Nucleus accumbens (tissue), 56 donors: ENCODE data around the gene FHOD3.

Experiments
- DNase-seq, 56 donors: peaks; one replicate each; lab custom pipeline; 2025; lab: John Stamatoyannopoulos, UW

The FHOD3 gene

DNA sequence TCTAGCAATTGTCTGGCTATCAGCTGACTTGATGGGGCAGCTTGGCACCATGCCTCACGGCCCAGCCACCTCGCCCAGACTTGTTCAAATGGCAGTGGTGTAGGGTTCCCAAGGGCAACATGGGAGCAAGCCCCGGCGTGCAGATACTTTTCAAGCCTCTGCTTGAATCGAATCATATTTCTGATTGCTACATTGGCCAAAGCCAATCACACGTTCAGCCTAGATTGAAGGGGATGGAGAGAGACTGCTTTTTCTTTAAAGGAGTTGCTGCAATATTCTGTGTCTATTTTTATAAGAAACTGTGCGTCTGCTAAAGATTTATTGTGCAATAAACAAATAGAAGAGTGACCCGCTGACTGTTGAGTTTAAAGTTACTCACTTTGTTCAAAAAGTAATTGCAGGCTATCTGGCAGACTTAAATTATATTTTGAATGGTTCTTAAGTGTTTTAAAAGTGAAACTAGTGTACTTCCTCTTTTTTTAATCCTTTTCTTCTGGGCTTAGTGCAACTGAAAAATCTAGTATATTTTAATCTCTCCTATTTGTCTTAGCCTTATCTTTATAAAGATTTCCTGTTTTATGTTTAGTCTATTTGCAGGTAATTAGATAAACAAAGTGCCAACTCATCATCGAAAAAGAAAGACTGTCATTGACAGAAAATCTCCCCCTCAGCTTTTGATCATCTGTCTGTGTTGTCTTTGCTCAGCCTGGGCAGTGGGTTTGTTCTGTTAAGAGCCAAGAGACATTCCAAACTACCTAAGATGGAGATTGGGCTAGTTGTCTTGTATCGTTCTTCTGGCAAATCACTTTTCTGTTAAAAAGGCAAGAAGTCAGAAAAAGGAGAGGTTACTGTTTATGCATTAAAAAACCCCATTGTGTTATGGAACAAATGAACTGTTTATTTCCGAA is 375.2 kb downstream of the FHOD3 start:
- no peak for DNase-seq

DNA sequence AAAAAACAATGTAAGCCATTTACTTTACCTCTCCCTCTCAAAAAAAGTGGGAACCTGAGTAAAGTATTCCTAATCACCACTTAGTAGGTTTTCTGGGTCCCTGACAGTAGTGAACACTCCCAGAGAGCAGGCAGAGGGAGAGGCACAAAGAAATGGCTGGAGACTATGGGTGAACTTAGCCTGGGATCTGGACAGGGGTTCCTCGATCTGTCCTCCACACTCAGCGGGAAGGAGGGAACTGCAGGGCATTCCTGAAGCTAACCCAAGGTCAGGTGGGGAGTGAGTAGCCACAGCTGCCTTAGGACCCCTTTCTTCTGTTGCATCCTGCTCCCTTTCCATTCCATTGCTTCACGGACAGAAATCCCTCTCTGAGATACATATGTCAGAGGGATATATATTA is 375.9 kb downstream of the FHOD3 start:
- DNase-seq: no peak

DNA sequence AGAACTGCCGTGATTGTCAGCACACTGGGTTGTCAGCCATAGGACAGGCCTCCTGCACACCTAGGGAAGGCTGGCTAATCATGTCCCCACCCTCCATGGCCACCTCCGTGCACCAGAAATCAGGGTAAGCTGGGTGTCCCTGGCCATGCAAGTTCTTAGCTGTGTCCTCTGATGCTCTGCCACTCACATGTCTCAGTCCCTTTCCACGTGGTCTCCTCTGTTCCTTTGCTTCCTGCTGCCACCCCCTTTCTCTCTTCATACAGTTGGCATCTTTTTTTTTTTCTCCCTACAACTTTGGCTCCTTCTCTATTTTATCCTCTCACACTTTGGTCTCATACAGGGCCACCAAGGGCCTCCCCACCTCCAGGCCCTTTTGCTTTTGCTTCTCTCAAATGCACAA is 377.6 kb downstream of the FHOD3 start:
- DNase-seq: no peak

DNA sequence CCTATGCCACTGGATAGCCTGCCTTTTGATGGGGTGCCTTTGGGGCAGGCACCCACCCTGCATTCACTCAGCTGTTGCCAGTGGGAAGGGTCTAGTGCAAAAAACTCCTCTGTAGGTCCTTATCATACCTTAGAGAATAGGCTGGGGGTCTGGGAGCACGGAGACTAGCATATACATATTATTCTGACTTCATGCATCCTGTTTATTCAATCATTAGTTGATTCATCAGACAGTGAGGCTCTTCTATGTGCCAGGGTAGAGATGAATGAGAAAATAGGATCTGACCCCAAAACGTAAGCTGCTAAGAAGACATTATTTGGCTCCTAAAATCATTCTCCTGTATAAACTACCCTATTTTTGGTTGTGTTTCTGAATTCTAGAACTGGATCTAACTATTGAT is 378.0 kb downstream of the FHOD3 start:
- DNase-seq: no peak

DNA sequence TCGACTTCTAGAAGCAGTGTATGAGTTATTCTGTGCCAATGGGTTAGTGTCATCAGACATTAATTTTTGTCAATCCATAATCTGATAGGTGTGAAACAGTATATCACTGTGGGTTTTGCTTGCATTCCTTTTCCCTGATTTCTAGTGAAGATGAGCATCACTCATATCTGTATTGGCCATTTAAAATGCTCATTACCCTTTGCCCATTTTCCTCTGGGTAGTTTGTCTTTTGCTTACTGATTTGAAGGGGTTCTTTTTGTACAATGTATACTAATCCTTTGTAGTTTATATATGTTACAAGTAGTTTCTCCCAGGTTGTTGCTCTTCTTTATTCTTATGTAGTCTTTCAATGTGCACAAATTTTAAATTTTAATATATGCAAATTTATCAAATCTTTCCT is 379.1 kb downstream of the FHOD3 start:
- no peak for DNase-seq

DNA sequence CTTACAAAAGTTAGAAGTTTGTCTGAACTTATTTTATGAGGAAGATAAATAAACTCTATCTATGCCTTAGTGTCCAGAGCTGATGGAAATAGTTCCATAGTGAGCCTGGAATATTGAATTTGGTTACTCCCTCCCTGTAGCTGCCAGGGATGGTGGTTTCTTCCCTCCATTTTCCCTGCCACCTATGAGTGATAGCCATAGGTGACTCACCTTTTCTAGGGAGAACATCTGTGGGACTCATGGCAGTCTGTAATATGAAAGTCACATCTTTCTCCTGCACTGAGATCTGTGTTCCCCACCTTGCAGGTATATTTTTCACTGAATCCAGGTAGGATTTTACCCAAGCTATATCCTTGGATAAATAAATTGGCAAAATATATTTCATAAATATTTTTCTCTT is 382.5 kb downstream of the FHOD3 start:
- no peak for DNase-seq

DNA sequence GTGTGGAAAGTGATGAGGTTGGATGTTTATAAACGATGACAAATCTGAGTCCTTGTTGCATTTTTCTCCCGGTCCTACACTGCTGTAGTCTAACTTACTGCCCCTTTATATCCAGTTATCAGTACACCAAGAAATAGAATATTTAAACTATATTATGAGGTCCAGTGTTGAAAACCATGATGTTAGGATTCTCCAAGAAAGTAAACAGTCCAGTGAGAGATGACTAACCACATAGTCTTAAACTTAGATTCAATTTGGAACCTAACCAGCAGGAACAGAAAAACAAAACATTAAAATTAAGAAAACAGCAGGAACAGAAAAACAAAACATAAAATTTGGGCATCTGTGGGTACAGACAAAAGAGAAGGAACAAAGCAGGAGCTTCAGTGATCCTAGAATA is 388.1 kb downstream of the FHOD3 start:
- DNase-seq: no peak

DNA sequence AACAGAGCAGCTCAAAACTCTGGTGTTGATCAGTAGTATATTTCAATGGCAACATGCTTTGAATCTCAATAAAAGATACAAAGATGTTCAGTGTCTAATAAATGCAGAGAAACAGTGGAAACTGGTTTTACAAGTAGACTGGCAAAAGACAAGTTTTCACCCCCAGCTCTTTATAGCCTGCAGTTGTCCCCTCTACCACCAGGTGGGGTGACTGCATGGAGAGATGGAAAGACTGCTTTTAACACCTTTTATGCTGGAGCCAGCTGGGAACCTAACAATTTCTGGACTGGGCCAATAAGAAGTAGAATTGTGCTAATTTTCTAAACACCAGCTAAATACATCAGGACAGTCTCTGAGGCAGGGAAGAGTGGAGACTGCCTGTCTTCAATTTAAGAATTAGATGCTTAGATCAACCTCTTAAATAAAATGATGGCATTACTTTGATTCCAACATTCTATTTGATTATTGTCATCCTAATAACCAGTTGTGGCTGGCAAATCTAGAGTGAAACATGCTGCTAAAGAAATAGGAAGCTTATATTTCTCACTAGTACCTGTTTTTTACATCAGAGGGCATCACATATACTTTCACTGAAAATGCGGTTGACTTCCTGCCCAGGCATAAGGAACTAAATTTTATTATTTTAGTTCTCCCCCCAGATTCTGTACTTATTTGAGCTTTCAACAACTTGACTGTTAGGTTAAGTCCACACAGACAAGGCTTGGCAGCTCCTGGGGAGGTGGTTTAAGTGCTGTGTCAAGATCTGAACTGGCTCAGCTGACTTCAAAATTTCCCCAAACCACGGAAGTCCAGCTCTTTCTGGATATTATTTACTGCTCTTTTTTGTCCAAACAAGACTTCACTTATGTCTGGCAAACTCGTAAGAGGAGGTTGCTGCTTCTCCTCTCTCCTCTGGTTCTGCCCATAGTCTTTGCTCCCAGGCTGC is 390.8 kb downstream of the FHOD3 start:
- DNase-seq: peak in 36 of 56 donors; percentile 6 to 81 (median 28)

DNA sequence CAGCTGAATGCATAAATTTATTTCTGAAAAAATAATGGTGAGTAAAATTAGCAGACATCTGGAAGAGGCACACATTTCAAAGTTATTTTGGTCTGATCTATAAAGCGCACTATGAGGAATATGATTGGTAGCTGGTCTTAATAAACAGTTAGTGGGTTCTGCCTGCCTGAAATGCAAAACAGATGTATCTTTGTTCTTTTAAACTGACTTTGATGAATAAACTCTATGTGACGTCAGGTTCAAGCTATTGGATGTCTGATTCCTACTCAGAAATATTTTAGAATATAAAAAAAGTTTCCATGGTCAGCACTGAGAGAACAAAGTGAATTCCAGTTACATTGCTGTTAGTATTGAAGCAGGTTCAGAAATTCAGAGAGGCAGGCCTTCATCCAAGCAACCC is 394.9 kb downstream of the FHOD3 start:
- no peak for DNase-seq

DNA sequence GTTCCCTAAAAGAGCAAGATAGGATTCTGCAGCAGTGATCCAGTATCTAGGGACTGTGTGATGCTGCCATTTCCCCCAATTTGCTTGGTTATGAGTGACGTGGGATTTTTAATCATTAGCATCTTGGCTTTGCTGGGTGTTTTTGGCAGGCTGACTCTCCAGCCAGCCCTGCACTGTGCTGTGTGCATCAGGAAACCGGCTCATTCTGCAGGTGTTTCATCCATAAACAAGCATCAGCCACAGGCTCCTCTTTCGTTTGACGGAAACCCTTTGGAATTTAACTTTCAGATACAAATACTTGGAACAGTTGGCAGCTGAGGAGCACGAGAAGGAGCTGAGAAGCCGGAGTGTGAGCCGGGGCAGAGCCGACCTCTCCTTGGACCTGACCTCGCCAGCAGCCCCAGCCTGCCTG is 395.4 kb downstream of the FHOD3 start:
- DNase-seq: no peak

DNA sequence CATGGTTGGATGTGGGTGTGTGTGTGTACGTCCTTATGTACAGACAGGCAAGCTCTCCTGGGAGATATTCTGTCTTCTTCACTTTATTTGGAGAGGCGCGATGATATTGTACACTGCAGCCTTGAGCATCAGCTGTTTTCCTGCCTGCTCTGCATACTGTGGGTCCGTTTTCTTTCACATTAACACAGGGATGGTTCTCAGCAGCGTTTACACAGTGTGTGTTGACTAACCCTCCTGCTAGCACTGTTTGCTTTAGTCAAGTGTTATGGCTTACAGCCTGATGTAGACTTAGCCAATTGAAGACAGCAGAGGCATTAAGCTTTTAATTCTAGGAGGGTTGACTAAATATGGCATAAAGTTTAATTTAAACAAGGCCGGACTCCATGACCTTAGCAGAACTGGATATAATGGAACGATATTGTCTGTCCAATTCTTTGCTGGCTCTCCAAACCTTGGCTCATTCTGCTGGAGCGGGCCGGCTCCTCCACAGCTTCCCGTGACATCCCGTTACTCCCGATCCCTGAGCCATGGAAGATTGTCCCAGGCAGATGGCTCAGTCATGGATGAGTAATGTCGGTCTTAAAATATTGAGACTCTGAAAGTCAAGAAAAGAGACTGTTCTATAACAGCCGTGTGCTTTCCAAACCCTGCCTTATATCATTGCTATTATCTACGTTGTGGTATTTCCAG is 396.6 kb downstream of the FHOD3 start:
- no peak for DNase-seq

DNA sequence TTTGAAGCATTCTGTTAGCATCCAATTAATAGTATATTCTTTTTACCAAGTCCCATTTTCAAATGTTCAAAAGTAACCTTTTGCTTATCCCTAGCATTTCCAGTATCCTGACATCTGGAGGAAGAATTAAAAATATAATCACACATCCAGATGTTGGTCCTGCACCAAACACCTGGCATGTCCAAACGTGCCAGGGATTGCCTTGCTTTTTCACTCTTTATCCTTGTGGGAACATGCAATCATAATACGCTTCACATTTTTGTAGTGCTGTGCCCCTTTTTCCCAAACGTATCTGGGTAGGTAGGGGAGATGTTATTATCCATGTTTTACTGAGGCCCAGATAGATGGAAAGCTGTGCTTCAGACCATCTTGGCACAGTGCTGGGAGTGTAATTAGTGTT is 398.3 kb downstream of the FHOD3 start:
- DNase-seq: no peak

DNA sequence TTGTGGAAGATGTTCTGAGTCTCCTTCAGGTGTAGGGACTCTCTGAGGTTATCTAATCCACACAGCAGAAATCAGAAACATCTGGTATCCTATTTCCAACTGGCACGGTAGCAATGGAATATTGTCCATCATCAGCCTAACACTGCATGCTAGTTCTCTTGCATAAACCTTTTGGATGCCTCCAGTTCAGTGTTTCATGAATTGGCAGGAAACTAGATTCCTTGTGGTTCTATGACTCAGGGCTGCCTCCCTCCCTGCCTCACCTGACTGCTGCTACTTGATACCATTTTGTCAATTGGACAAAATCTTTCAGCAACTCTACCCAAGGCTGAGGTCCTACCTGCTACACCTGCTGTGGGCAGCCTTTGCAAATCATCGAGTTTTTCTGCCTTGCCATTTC is 400.4 kb downstream of the FHOD3 start:
- no peak for DNase-seq

DNA sequence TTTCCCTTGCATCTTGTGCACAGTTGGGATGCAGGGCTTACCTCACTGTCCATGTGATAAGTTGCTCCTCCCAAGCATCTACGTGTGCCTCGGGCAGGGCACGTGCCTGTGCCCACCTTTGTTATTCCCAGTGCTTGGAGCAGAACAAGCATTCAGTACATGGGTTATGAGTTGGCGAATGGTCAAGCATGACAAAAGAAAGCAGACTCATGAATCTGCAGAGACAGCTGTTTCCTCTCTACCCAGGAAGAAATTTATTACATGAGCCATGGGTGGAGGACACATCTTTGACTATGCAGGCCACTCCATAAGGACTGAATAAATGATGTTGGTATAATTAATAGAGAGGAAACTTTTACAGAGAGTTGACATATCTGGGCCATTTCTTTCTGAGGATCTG is 403.4 kb downstream of the FHOD3 start:
- DNase-seq: no peak

DNA sequence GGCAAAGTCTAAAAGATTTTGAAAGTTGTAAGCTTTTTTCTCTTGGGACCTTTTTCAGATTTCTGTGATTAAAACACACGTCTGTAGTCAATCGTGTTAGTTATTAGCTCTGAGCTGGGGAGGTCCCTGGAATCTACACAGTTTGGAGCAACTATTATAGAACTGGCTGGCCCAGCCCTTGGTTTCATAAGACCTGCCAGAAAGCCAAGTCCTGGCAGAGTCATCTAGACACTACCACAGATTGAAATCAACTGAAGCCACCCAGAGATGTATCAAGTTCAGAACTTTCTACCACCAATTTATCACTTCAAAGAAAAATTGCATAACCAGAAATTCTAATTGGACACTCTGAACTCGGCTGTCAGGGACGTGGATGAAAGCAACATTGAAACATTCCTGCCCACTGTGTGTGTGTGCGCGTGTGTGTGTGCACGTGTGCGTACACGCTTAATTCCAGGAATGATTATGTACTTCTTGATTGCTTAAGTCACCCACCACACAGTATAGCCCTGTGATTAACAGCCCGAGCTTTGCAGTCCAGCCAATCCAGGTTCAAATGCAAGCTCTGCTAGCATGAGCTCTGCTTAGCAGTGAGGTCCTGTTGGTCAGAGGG is 405.0 kb downstream of the FHOD3 start:
- DNase-seq: no peak

DNA sequence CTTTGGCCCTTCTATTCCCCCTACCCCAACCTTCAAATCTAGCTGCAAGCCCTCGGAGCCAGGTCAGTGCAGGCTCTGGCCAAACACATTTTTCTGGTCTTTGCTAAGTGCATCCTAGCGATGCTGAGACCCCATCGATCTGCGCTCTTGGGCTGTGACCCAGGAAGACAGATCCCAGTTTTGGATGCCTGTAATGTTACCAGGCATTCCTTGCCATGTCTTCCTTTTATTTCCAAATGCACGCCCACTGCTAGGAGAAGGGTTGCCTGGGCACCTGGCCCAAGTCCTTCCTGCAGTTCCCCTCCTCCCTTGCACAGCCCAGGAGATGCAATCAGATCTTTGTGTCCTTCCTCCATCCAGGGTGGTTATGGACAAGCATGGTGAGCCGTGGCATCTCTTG is 406.6 kb downstream of the FHOD3 start:
- no peak for DNase-seq

DNA sequence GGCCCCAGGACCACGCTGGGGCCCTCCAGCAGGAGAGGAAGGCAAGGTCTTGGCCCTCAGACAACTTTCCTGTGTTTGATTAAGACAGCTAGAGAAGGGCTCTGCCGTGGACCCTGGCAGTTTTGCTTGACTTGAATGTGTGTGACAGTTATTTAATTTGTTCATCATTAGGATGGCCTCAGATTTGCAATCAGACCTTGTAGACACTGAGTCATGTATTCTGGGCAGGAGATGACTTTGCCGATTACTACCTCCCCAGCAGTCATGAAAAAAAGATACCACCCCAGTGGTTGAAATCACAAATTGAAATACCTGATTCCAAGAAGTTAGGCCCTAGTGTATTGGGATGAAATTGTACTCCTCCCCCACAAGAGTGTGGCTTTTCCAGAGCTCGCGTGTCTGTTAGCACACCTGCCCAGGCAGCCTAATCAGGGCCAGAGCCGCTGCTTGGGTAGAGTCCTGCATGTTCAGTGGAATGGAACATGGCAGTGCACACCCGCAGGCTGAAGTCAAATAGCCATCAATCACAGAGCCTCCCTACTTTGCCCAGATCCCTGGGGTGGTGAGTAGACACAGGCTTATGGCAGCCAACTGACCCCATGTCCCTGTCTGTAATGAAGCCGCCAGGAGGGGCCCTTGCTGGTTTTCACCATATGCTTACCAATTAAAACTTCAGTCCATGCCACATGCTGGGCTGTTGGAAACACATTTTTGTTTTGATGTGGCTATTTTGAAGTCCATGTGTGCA is 408.8 kb downstream of the FHOD3 start:
- DNase-seq: no peak

DNA sequence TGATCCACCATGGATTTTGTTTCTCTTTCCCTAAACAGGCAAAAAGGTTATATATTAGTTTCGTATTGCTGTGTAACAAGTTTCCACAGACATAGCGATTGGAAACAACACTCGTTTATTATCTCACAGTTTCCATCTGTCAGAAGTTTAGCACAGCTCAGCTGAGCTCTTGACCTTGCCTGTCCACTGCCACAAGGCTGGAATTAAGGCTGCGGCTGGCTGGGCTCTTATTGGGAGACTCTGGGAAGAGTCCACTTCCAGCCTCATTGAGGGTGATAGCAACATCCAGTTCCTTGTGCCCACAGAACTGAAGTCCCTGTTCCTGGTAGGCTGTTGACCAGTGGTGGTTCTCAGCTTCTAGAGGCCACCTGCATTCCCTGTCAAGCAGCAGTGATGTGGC is 410.9 kb downstream of the FHOD3 start:
- DNase-seq: no peak

DNA sequence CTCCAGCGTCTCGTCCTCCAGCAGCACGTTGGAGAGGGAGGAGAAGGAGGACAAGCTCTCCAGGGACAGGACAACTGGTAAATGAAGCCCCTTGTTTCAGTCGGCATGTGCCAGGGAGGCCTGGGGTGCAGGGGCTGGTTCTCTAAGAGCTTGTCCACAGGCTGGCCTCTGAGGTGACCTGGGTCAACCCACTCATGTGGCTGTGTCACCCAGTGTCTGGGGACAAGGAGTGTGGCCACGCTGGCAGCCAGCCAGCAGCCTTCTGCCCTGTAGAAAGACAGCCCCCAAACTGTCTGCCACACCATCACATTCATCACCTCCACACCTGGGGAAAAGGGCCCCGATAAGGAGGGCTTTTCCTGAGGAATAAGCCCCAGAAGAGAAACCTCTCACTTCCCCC is 411.8 kb downstream of the FHOD3 start:
- no peak for DNase-seq
